Measurements from ENCODE around the gene PSMA3.

DNA sequence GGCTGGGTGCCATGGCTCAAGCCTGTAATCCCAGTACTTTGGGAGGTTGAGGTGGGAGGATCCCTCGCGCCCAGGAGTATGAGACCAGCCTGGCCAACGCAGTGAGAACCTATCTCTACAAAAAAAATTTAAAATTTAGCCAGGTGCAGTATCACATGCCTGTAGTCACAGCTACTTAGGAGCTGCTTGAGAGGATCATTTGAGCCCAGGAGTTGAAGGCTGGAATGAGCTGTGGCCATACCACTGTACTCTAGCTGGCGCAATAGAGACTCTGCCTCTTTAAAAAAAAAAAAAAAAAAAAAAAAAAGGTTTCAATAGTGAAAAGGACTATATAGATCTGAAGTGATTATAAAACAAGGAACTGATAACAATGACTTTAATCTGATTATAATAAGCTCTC lies 13.5 kb downstream of the PSMA3 start:
- TF ChIP-seq, protein P1, sequence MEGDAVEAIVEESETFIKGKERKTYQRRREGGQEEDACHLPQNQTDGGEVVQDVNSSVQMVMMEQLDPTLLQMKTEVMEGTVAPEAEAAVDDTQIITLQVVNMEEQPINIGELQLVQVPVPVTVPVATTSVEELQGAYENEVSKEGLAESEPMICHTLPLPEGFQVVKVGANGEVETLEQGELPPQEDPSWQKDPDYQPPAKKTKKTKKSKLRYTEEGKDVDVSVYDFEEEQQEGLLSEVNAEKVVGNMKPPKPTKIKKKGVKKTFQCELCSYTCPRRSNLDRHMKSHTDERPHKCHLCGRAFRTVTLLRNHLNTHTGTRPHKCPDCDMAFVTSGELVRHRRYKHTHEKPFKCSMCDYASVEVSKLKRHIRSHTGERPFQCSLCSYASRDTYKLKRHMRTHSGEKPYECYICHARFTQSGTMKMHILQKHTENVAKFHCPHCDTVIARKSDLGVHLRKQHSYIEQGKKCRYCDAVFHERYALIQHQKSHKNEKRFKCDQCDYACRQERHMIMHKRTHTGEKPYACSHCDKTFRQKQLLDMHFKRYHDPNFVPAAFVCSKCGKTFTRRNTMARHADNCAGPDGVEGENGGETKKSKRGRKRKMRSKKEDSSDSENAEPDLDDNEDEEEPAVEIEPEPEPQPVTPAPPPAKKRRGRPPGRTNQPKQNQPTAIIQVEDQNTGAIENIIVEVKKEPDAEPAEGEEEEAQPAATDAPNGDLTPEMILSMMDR (conservative IDR thresholded peaks at IDR 0.05 in 1 of 2, IDR thresholded peaks at IDR 0.05 in 1 of 2; ENCODE audit: low read depth in 1 of 2, low read length in 2 of 2), result no peak
- TF ChIP-seq EZH2 (IDR thresholded peaks at IDR 0.05; ENCODE audit: low read length, missing control alignments), result no peak
